Measurements from ENCODE around the gene RINL.

The RINL gene

GRCh38 chr19:38837656-38838121 lies 40.4 kb downstream of the RINL start:
- TF ChIP-seq, protein P1, sequence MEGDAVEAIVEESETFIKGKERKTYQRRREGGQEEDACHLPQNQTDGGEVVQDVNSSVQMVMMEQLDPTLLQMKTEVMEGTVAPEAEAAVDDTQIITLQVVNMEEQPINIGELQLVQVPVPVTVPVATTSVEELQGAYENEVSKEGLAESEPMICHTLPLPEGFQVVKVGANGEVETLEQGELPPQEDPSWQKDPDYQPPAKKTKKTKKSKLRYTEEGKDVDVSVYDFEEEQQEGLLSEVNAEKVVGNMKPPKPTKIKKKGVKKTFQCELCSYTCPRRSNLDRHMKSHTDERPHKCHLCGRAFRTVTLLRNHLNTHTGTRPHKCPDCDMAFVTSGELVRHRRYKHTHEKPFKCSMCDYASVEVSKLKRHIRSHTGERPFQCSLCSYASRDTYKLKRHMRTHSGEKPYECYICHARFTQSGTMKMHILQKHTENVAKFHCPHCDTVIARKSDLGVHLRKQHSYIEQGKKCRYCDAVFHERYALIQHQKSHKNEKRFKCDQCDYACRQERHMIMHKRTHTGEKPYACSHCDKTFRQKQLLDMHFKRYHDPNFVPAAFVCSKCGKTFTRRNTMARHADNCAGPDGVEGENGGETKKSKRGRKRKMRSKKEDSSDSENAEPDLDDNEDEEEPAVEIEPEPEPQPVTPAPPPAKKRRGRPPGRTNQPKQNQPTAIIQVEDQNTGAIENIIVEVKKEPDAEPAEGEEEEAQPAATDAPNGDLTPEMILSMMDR (conservative IDR thresholded peaks at IDR 0.05; ENCODE audit: low read length): no peak
- TF ChIP-seq EZH2phosphoT487 (IDR thresholded peaks at IDR 0.05; ENCODE audit: borderline replicate concordance): no peak
- Histone ChIP-seq H3K9me2 (replicated peaks; ENCODE audit: low read depth, low read length) (no peaks in the 10 kb centered on the region), H3K36me3 (ENCODE audit: insufficient read depth, low read length) (peaks cover 73% of the 10 kb centered on the region), H3K4me2 (ENCODE audit: low read depth, low read length, poor library complexity, severe bottlenecking) (no peak overlapping the region), H3K4me3 (ENCODE audit: low read length, poor library complexity, severe bottlenecking) (no peak overlapping the region), H3K9me3 (ENCODE audit: insufficient read depth, low read depth, low read length) (no peaks in the 10 kb centered on the region), H3F3A (ENCODE audit: low read depth) (peaks cover 19% of the 10 kb centered on the region), H2AFZ (ENCODE audit: low read length) (no peak overlapping the region), H4K20me1 (ENCODE audit: insufficient read depth, low read length, poor library complexity, severe bottlenecking) (peaks cover 47% of the 10 kb centered on the region), H3K27me3 (ENCODE audit: insufficient read depth, low read length, poor library complexity, severe bottlenecking) (no peaks in the 10 kb centered on the region), H3K79me2 (ENCODE audit: insufficient read depth, low read length) (peaks cover 38% of the 10 kb centered on the region), H3K9ac (ENCODE audit: low read depth, low read length, poor library complexity, severe bottlenecking) (no peak overlapping the region), H3K4me1 (ENCODE audit: insufficient read depth, low read length, poor library complexity, severe bottlenecking) (peaks cover 14% of the 10 kb centered on the region)

- no peaks in the 10 kb centered on the region for H3K9me2 ChIP-seq (replicated peaks; ENCODE audit: low read depth, low read length)
- peaks cover 14% of the 10 kb centered on the region for H3K4me1 ChIP-seq (ENCODE audit: insufficient read depth, low read length, poor library complexity, severe bottlenecking)
- no peak for TF ChIP-seq EZH2phosphoT487 (IDR thresholded peaks at IDR 0.05; ENCODE audit: borderline replicate concordance)
- TF ChIP-seq, protein P1 (conservative IDR thresholded peaks at IDR 0.05; ENCODE audit: low read length): no peak
Observed at GRCh38 chr19:38836983-38837626, 41.0 kb downstream of the RINL start.

DNA sequence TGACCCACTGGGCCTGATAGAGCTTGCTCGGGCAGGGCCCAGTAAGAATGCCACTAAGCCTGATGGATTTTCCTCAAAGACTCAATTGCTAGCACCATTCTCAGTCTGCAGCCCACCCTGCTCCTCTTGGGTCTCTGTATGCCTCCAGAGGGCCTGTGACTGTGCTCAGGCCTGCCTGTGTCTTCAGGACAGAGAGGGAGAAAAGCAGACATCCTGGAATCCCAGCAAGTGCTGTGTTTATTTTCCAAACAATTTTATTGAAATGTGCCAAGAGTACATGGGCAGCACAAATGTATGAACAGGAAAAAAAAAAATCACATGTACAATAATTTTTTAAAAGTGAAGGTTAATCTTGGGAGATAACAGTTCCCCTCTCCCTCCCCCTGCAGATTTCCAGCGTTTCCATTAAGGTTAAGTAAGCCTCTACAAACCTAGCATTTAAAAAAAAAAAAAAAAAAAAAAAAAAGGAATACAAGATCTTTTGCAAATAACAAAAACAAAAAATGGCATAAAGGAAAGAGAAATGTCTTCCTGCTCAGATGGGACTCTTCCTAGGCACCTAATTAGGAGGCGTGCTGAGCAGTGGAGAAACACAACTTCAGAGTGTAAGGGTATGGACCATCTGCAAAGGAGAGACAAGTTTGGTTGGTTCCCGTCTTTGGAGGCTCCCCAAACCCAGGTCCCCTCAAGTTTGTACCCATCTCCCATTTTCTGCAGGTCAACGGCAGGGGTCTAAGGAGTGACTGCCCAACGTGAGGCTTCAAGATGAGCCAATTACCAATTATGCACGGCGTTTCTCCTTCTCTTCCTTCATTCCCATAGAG lies 41.7 kb downstream of the RINL start:
- H3K9ac ChIP-seq (ENCODE audit: low read depth, low read length, poor library complexity, severe bottlenecking): no peak overlapping the region
- no peaks in the 10 kb centered on the region for H3K27me3 ChIP-seq (ENCODE audit: insufficient read depth, low read length, poor library complexity, severe bottlenecking)
- peaks cover 34% of the 10 kb centered on the region for H4K20me1 ChIP-seq (ENCODE audit: insufficient read depth, low read length, poor library complexity, severe bottlenecking)
- no peak overlapping the region for H3K4me3 ChIP-seq (ENCODE audit: low read length, poor library complexity, severe bottlenecking)
- no peaks in the 10 kb centered on the region for H3K9me2 ChIP-seq (replicated peaks; ENCODE audit: low read depth, low read length)
- peaks cover 19% of the 10 kb centered on the region for H3F3A ChIP-seq (ENCODE audit: low read depth)
- no peak overlapping the region for H2AFZ ChIP-seq (ENCODE audit: low read length)
- no peaks in the 10 kb centered on the region for H3K9me3 ChIP-seq (ENCODE audit: insufficient read depth, low read depth, low read length)
- peaks cover 27% of the 10 kb centered on the region for H3K79me2 ChIP-seq (ENCODE audit: insufficient read depth, low read length)
- H3K4me1 ChIP-seq (ENCODE audit: insufficient read depth, low read length, poor library complexity, severe bottlenecking): peaks cover 10% of the 10 kb centered on the region
- no peak overlapping the region for H3K4me2 ChIP-seq (ENCODE audit: low read depth, low read length, poor library complexity, severe bottlenecking)
- peaks cover 60% of the 10 kb centered on the region for H3K36me3 ChIP-seq (ENCODE audit: insufficient read depth, low read length)
- no peak for TF ChIP-seq EZH2phosphoT487 (IDR thresholded peaks at IDR 0.05; ENCODE audit: borderline replicate concordance)
- TF ChIP-seq, protein P1 (conservative IDR thresholded peaks at IDR 0.05; ENCODE audit: low read length): no peak

More at GRCh38 chr19:38836983-38837626, 41.0 kb downstream of the RINL start:
- Histone ChIP-seq H3K4me3 (ENCODE audit: low read length, poor library complexity, severe bottlenecking) (no peak overlapping the region), H4K20me1 (ENCODE audit: insufficient read depth, low read length, poor library complexity, severe bottlenecking) (peaks cover 41% of the 10 kb centered on the region), H3K27me3 (ENCODE audit: insufficient read depth, low read length, poor library complexity, severe bottlenecking) (no peaks in the 10 kb centered on the region), H3K9ac (ENCODE audit: low read depth, low read length, poor library complexity, severe bottlenecking) (no peak overlapping the region), H3F3A (ENCODE audit: low read depth) (peaks cover 19% of the 10 kb centered on the region), H2AFZ (ENCODE audit: low read length) (no peak overlapping the region), H3K79me2 (ENCODE audit: insufficient read depth, low read length) (peaks cover 32% of the 10 kb centered on the region), H3K4me2 (ENCODE audit: low read depth, low read length, poor library complexity, severe bottlenecking) (no peak overlapping the region), H3K36me3 (ENCODE audit: insufficient read depth, low read length) (peaks cover 67% of the 10 kb centered on the region), H3K9me3 (ENCODE audit: insufficient read depth, low read depth, low read length) (no peaks in the 10 kb centered on the region)

All from Loucy (cell line).